HepG2 (cell line): ENCODE data around the gene KIFAP3. TPM values are rescaled to one million over a fixed set of nuclear protein-coding genes. Genes with fewer than 3 reads are reported as not detected.

ENCODE experiments used
- ATAC-seq: fragments of 200-7000 bp; cut with Tn5 transposase; 3 replicates; pipeline ENCODE4 v1.9.1; 2020; ENCODE audit warnings: mild to moderate bottlenecking, moderate library complexity
- BruUV-seq: library from RNA; stranded (reverse); fragments of 400-500 nt; replicated peaks from 2 replicates; lab custom pipeline; 2021; lab: Mats Ljungman, UMichigan
- CTCF ChIA-PET: fragments of 300-600 bp; formaldehyde crosslinking; extraction: SDS; loops from one replicate; lab custom pipeline; 2021; ENCODE audit warnings: low total read pairs, inconsistent platforms, low intra/inter-chr PET ratio; lab: Yijun Ruan, JAX
- POLR2A ChIA-PET: fragments of 350-600 bp; sonication (Branson Sonifier 250); formaldehyde crosslinking; loops from one replicate; lab custom pipeline; 2020; ENCODE audit warnings: antibody characterized with exemption, inconsistent platforms; lab: Yijun Ruan, JAX
- DNase-seq: peaks from one replicate; pipeline ENCODE4 v3.0.0-alpha.2; 2015; ENCODE audit warnings: low spot score
- FAIRE-seq: peaks from 3 replicates; lab custom pipeline; 2011; peaks lifted over from hg19 to GRCh38; lab: Jason Lieb, UNC
- H2AFZ ChIP-seq: one replicate; pipeline ENCODE4 v1.6.1; 2011; ENCODE audit warnings: low read length, inconsistent platforms
- H3K27ac ChIP-seq: fragments of 300-600 bp; 3 replicates; pipeline ENCODE4 v1.8.0; 2011; ENCODE audit warnings: mixed run types, mild to moderate bottlenecking, mixed read lengths, low read length, inconsistent platforms; ENCODE audit not compliant: insufficient read depth; ENCODE audit errors: extremely low read length
- H3K27me3 ChIP-seq, 2 experiments: fragments of 200-600 bp in 1 of 2; 2 replicates in 1 of 2; 3 replicates in 1 of 2; pipeline versions ENCODE4 v1.6.0 to v1.8.0; 2011; ENCODE audit warnings: low read length in 2 of 2, mild to moderate bottlenecking in 2 of 2, moderate library complexity in 2 of 2, inconsistent platforms in 1 of 2; ENCODE audit not compliant: insufficient read depth in 2 of 2, control insufficient read depth in 1 of 2
- H3K36me3 ChIP-seq, 2 experiments: fragments of 200-600 bp in 1 of 2; replicated peaks in 1 of 2; 2 replicates in 1 of 2; 3 replicates in 1 of 2; pipeline versions ENCODE4 v1.5.1 to v1.8.0; 2011; ENCODE audit warnings: low read length in 2 of 2, inconsistent platforms in 1 of 2; ENCODE audit not compliant: insufficient read depth in 2 of 2, control insufficient read depth in 1 of 2
- H3K4me1 ChIP-seq: 2 replicates; pipeline ENCODE4 v1.5.1; 2012; ENCODE audit warnings: low read length, inconsistent platforms; ENCODE audit not compliant: insufficient read depth
- H3K4me2 ChIP-seq: 2 replicates; pipeline ENCODE4 v1.6.0; 2011; ENCODE audit warnings: low read depth, low read length, inconsistent platforms
- H3K4me3 ChIP-seq, 3 experiments: fragments of 200-600 bp in 1 of 3; sonication (generic), shearing (Covaris generic) in 1 of 3; replicated peaks in 1 of 3; 2 replicates each; pipeline ENCODE4 v1.5.1; 2011 to 2016; ENCODE audit warnings: low read length in 3 of 3, inconsistent platforms in 2 of 3, low read depth in 2 of 3, mild to moderate bottlenecking in 2 of 3, control low read depth in 1 of 3, mixed read lengths in 1 of 3; ENCODE audit not compliant: insufficient read depth in 1 of 3
- H3K79me2 ChIP-seq: one replicate; pipeline ENCODE4 v1.6.1; 2011; ENCODE audit warnings: low read length, inconsistent platforms; ENCODE audit not compliant: insufficient read depth
- H3K9ac ChIP-seq: 2 replicates; pipeline ENCODE4 v1.6.0; 2011; ENCODE audit warnings: mild to moderate bottlenecking, low read depth, low read length, inconsistent platforms; ENCODE audit not compliant: insufficient read depth
- H3K9me3 ChIP-seq: 2 replicates; pipeline ENCODE4 v1.5.1; 2012; ENCODE audit warnings: mild to moderate bottlenecking, low read length
- H4K20me1 ChIP-seq: 2 replicates; pipeline ENCODE4 v1.6.0; 2011; ENCODE audit warnings: inconsistent platforms, mild to moderate bottlenecking, low read length, moderate library complexity; ENCODE audit not compliant: insufficient read depth
- DBP ChIP-seq: sonication (generic); formaldehyde crosslinking; IDR thresholded peaks from 2 replicates; pipeline ENCODE4 v1.4.0; 2020; ENCODE audit warnings: missing genetic modification reagents; ENCODE audit errors: not compliant biosample characterization
- DNMT3B ChIP-seq: conservative IDR thresholded peaks from 2 replicates; pipeline ENCODE4 v1.6.1; 2016; ENCODE audit warnings: missing biosample characterization, control low read depth
- FOXO4 ChIP-seq: sonication (generic); formaldehyde crosslinking; conservative IDR thresholded peaks from 2 replicates; pipeline ENCODE4 v1.8.1; 2023; ENCODE audit warnings: missing genetic modification reagents
- MBNL3 ChIP-seq: fragments of 250-450 bp; sonication (Bioruptor Pico); conservative IDR thresholded peaks from 2 replicates; pipeline ENCODE4 v1.8.0; 2022; ENCODE audit warnings: mild to moderate bottlenecking, inconsistent platforms
- PRDM10 ChIP-seq: sonication (generic); formaldehyde crosslinking; IDR thresholded peaks from 2 replicates; pipeline ENCODE4 v1.4.0; 2020; ENCODE audit warnings: low read depth, missing genetic modification reagents
- ZMYM3 ChIP-seq: sonication (generic); formaldehyde crosslinking; IDR thresholded peaks from 2 replicates; pipeline ENCODE4 v1.5.1; 2020; ENCODE audit warnings: mild to moderate bottlenecking, missing genetic modification reagents
- ZNF263 ChIP-seq: sonication (generic); formaldehyde crosslinking; IDR thresholded peaks from 2 replicates; pipeline ENCODE4 v1.4.0; 2020; ENCODE audit warnings: missing genetic modification reagents
- ZSCAN25 ChIP-seq: sonication (generic); formaldehyde crosslinking; IDR thresholded peaks from 2 replicates; pipeline ENCODE4 v1.8.0; 2022; ENCODE audit warnings: mild to moderate bottlenecking, missing genetic modification reagents
- WGBS: methylation state at CpG from one replicate; pipeline ENCODE4 v1.1.6; 2017; ENCODE audit warnings: low lambda C conversion rate; 5-methylcytosine and 5-hydroxymethylcytosine counted together
- in situ Hi-C: cut with HindIII; loops from 2 replicates; pipeline ENCODE4 v1.10.0; 2017; ENCODE audit warnings: low pct_unique_long_range_greater_than_20kb; ENCODE audit not compliant: extremely low pct_ligation_motif_present
- intact Hi-C: fragments of 100-400 bp; cut with micrococcal nuclease; formaldehyde crosslinking; loops from one replicate; pipeline ENCODE4 v1.10.0; 2022; ENCODE audit not compliant: unreplicated experiment
- polyA plus RNA-seq, 8 experiments: library from polyadenylated mRNA; depleted of rRNA in 3 of 8; stranded (reverse) in 7 of 8; unstranded in 1 of 8; fragments of >200 nt; fragmentation: Illumina TruSeq in 4 of 8; extraction: Trizol in 4 of 8; gene quantifications; 2 replicates each; pipeline versions ENCODE4 v1.2.1 to v1.2.3, GENCODE V29; 2011 to 2016; ENCODE audit warnings: low read depth in 4 of 8, missing spikeins in 1 of 8, mixed read lengths in 1 of 8; ENCODE audit not compliant: insufficient read depth in 1 of 8
- total RNA-seq, 5 experiments: library from RNA; depleted of rRNA; stranded (reverse); fragments of >200 nt; fragmentation: Illumina TruSeq; extraction: Trizol; gene quantifications; 2 replicates each; pipeline ENCODE4 v1.2.3, GENCODE V29; 2016; ENCODE audit warnings: low read depth in 1 of 5

Gene KIFAP3
- total and polyA plus RNA-seq, 2 of the 13 experiments (the other 11 are each of a cell fraction or from before 2014, with no cell fraction given) = 3.4 to 10.0 TPM

GRCh38 chr1:170096806-170097340 lies 22.4 kb upstream of the KIFAP3 start:
- no peak for DNase-seq
- no peak overlapping the region for H2AFZ ChIP-seq
- no peak overlapping the region for H3K9ac ChIP-seq
- H3K79me2 ChIP-seq = no peaks in the 10 kb centered on the region
- in situ Hi-C loops = no loop called here
- no TSS peak for BruUV-seq
- no peak for TF ChIP-seq ZSCAN25
- no peak for TF ChIP-seq FOXO4 (CRISPR knock-in tag)
- TF ChIP-seq DNMT3B (CRISPR knock-in tag) = no peak
- TF ChIP-seq MBNL3 (CRISPR knock-in tag) = no peak
- no peak for TF ChIP-seq ZMYM3 (CRISPR knock-in tag)
- no peak for TF ChIP-seq PRDM10
- TF ChIP-seq ZNF263 (CRISPR knock-in tag) = no peak
- no peak for TF ChIP-seq DBP
- no peaks in the 10 kb centered on the region for H3K36me3 ChIP-seq
- H3K27me3 ChIP-seq = no peaks in the 10 kb centered on the region; a peak in 1 of 5 replicates
- H3K4me1 ChIP-seq = no peaks in the 10 kb centered on the region
- ChIA-PET POLR2A (no interaction called here), CTCF (no interaction called here)
- ATAC-seq = no peak
- H4K20me1 ChIP-seq = no peaks in the 10 kb centered on the region
- no peak overlapping the region for H3K4me3 ChIP-seq
- WGBS = 1% methylated on average over 4 of the region's 4 CpGs
- FAIRE-seq = no peak
- intact Hi-C loops = no loop called here
- H3K27ac ChIP-seq = no peak overlapping the region
- H3K4me2 ChIP-seq = no peak overlapping the region
- no peaks in the 10 kb centered on the region for H3K9me3 ChIP-seq
